HepG2 (cell line): ENCODE data around the gene PLOD2. TPM values are rescaled to one million over a fixed set of nuclear protein-coding genes. Genes with fewer than 3 reads are reported as not detected.

Source experiments
- CBX5 ChIP-seq: sonication (generic); formaldehyde crosslinking; IDR thresholded peaks from 2 replicates; pipeline ENCODE4 v1.4.0; 2020; ENCODE audit warnings: missing genetic modification reagents, borderline replicate concordance
- JUN ChIP-seq: sonication (generic); formaldehyde crosslinking; IDR thresholded peaks from 2 replicates; pipeline ENCODE4 v1.4.0; 2020; ENCODE audit warnings: mild to moderate bottlenecking, missing genetic modification reagents
- LRRFIP1 ChIP-seq: sonication (generic); formaldehyde crosslinking; conservative IDR thresholded peaks from 2 replicates; pipeline ENCODE4 v1.4.0; 2020; ENCODE audit warnings: missing genetic modification reagents
- MAFG ChIP-seq: sonication (generic); formaldehyde crosslinking; IDR thresholded peaks from 2 replicates; pipeline ENCODE4 v1.5.1; 2020; ENCODE audit warnings: mild to moderate bottlenecking, missing genetic modification reagents
- MBNL3 ChIP-seq: fragments of 250-450 bp; sonication (Bioruptor Pico); conservative IDR thresholded peaks from 2 replicates; pipeline ENCODE4 v1.8.0; 2022; ENCODE audit warnings: mild to moderate bottlenecking, inconsistent platforms
- MYPOP ChIP-seq: sonication (generic); formaldehyde crosslinking; IDR thresholded peaks from 2 replicates; pipeline ENCODE4 v1.8.1; 2023; ENCODE audit warnings: mild to moderate bottlenecking, moderate library complexity, missing genetic modification reagents
- NR1H2 ChIP-seq: sonication (generic); formaldehyde crosslinking; IDR thresholded peaks from 2 replicates; pipeline ENCODE4 v1.8.1; 2022; ENCODE audit warnings: low read depth, missing genetic modification reagents, borderline replicate concordance
- RFX3 ChIP-seq: IDR thresholded peaks from 2 replicates; pipeline ENCODE4 v1.6.1; 2016; ENCODE audit warnings: missing biosample characterization, missing genetic modification reagents
- SMARCE1 ChIP-seq: fragments of 450-650 bp; IDR thresholded peaks from 2 replicates; pipeline ENCODE4 v1.6.1; 2017; ENCODE audit warnings: borderline replicate concordance
- TBL1XR1 ChIP-seq: fragments of 150-350 bp; IDR thresholded peaks from 2 replicates; pipeline ENCODE4 v1.6.1; 2014; ENCODE audit warnings: borderline replicate concordance, low read length; ENCODE audit not compliant: partially characterized antibody
- TOE1 ChIP-seq: sonication (generic); formaldehyde crosslinking; IDR thresholded peaks from 2 replicates; pipeline ENCODE4 v1.4.0; 2020; ENCODE audit warnings: mild to moderate bottlenecking, missing genetic modification reagents
- ZIK1 ChIP-seq: sonication (generic); formaldehyde crosslinking; IDR thresholded peaks from 2 replicates; pipeline ENCODE4 v1.5.0; 2020; ENCODE audit warnings: mild to moderate bottlenecking, low read depth, missing genetic modification reagents, borderline replicate concordance
- ZNF101 ChIP-seq: sonication (generic); formaldehyde crosslinking; IDR thresholded peaks from 2 replicates; pipeline ENCODE4 v1.4.0; 2020; ENCODE audit warnings: mild to moderate bottlenecking, low read depth, missing genetic modification reagents, borderline replicate concordance
- ZNF740 ChIP-seq: sonication (generic); formaldehyde crosslinking; IDR thresholded peaks from 2 replicates; pipeline ENCODE4 v1.4.0; 2020; ENCODE audit warnings: missing genetic modification reagents
- polyA plus RNA-seq, 8 experiments: library from polyadenylated mRNA; depleted of rRNA in 3 of 8; stranded (reverse) in 7 of 8; unstranded in 1 of 8; fragments of >200 nt; fragmentation: Illumina TruSeq in 4 of 8; extraction: Trizol in 4 of 8; gene quantifications; 2 replicates each; pipeline versions ENCODE4 v1.2.1 to v1.2.3, GENCODE V29; 2011 to 2016; ENCODE audit warnings: low read depth in 4 of 8, missing spikeins in 1 of 8, mixed read lengths in 1 of 8; ENCODE audit not compliant: insufficient read depth in 1 of 8
- total RNA-seq, 5 experiments: library from RNA; depleted of rRNA; stranded (reverse); fragments of >200 nt; fragmentation: Illumina TruSeq; extraction: Trizol; gene quantifications; 2 replicates each; pipeline ENCODE4 v1.2.3, GENCODE V29; 2016; ENCODE audit warnings: low read depth in 1 of 5
- TF ChIP-seq, protein P1 (sequence below): sonication (generic); formaldehyde crosslinking; IDR thresholded peaks from 2 replicates; pipeline ENCODE4 v1.4.0; 2020; ENCODE audit warnings: missing genetic modification reagents, borderline replicate concordance
- TF ChIP-seq, protein P2 (sequence below): sonication (generic); formaldehyde crosslinking; IDR thresholded peaks from 2 replicates; pipeline ENCODE4; 2020; ENCODE audit warnings: missing genetic modification reagents, mild to moderate bottlenecking, borderline replicate concordance

PLOD2 gene
- total and polyA plus RNA-seq, 2 of the 13 experiments (the other 11 are each of a cell fraction or from before 2014, with no cell fraction given), result 107 to 161 TPM

- TF ChIP-seq CBX5, result 0 out of 2 replicates have a peak, but pooled peaks have one; percentile 32
- TF ChIP-seq SMARCE1, result no peak
- peak; percentile 81; the same call in 1 of the 2 replicates for TF ChIP-seq TOE1 (CRISPR knock-in tag)
- TF ChIP-seq, protein P1, sequence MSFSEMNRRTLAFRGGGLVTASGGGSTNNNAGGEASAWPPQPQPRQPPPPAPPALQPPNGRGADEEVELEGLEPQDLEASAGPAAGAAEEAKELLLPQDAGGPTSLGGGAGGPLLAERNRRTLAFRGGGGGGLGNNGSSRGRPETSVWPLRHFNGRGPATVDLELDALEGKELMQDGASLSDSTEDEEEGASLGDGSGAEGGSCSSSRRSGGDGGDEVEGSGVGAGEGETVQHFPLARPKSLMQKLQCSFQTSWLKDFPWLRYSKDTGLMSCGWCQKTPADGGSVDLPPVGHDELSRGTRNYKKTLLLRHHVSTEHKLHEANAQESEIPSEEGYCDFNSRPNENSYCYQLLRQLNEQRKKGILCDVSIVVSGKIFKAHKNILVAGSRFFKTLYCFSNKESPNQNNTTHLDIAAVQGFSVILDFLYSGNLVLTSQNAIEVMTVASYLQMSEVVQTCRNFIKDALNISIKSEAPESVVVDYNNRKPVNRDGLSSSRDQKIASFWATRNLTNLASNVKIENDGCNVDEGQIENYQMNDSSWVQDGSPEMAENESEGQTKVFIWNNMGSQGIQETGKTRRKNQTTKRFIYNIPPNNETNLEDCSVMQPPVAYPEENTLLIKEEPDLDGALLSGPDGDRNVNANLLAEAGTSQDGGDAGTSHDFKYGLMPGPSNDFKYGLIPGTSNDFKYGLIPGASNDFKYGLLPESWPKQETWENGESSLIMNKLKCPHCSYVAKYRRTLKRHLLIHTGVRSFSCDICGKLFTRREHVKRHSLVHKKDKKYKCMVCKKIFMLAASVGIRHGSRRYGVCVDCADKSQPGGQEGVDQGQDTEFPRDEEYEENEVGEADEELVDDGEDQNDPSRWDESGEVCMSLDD (CRISPR knock-in tag), result no peak
- no peak for TF ChIP-seq JUN (CRISPR knock-in tag)
- TF ChIP-seq ZNF740 (CRISPR knock-in tag), result no peak
- TF ChIP-seq ZIK1 (CRISPR knock-in tag), result no peak
- no peak for TF ChIP-seq MAFG (CRISPR knock-in tag)
- no peak for TF ChIP-seq LRRFIP1 (CRISPR knock-in tag)
- TF ChIP-seq RFX3 (CRISPR knock-in tag), result no peak
- no peak for TF ChIP-seq MBNL3 (CRISPR knock-in tag)
- TF ChIP-seq, protein P2, sequence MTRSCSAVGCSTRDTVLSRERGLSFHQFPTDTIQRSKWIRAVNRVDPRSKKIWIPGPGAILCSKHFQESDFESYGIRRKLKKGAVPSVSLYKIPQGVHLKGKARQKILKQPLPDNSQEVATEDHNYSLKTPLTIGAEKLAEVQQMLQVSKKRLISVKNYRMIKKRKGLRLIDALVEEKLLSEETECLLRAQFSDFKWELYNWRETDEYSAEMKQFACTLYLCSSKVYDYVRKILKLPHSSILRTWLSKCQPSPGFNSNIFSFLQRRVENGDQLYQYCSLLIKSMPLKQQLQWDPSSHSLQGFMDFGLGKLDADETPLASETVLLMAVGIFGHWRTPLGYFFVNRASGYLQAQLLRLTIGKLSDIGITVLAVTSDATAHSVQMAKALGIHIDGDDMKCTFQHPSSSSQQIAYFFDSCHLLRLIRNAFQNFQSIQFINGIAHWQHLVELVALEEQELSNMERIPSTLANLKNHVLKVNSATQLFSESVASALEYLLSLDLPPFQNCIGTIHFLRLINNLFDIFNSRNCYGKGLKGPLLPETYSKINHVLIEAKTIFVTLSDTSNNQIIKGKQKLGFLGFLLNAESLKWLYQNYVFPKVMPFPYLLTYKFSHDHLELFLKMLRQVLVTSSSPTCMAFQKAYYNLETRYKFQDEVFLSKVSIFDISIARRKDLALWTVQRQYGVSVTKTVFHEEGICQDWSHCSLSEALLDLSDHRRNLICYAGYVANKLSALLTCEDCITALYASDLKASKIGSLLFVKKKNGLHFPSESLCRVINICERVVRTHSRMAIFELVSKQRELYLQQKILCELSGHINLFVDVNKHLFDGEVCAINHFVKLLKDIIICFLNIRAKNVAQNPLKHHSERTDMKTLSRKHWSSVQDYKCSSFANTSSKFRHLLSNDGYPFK, result no peak
- no peak for TF ChIP-seq MYPOP (CRISPR knock-in tag)
- peak; percentile 83 for TF ChIP-seq TBL1XR1
- TF ChIP-seq NR1H2, result no peak
- TF ChIP-seq ZNF101 (CRISPR knock-in tag), result no peak
These were observed 45.4 kb downstream of the PLOD2 start (continued) for GRCh38 chr3:146115619-146116018.
